Measurements from ENCODE around the gene CNOT6.

Gene CNOT6

DNA sequence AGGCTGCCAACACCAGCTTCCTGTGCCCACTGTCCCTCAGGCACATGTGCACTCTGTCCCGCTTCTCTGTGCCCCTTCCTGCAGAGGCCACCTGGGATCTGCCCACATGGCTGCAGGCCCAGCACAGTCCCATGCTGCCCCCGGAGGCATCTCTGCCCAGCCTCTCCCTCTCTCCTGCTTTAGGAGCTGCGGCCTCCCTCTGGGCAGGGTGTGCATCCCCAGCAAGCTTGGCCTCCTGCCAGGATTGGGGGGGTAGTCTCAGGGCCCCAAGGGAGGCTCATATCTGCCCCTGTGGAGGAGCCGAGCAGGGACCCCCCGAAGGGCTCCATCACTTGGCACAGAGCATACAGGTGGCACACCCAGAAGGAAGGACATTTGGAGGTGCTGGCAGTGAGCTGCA, 130.4 kb downstream of the CNOT6 start:
- no peak for DNase-seq

- no peak for DNase-seq
Measured at GRCh38 chr5:180625125-180625790, 131.1 kb downstream of the CNOT6 start.

DNA sequence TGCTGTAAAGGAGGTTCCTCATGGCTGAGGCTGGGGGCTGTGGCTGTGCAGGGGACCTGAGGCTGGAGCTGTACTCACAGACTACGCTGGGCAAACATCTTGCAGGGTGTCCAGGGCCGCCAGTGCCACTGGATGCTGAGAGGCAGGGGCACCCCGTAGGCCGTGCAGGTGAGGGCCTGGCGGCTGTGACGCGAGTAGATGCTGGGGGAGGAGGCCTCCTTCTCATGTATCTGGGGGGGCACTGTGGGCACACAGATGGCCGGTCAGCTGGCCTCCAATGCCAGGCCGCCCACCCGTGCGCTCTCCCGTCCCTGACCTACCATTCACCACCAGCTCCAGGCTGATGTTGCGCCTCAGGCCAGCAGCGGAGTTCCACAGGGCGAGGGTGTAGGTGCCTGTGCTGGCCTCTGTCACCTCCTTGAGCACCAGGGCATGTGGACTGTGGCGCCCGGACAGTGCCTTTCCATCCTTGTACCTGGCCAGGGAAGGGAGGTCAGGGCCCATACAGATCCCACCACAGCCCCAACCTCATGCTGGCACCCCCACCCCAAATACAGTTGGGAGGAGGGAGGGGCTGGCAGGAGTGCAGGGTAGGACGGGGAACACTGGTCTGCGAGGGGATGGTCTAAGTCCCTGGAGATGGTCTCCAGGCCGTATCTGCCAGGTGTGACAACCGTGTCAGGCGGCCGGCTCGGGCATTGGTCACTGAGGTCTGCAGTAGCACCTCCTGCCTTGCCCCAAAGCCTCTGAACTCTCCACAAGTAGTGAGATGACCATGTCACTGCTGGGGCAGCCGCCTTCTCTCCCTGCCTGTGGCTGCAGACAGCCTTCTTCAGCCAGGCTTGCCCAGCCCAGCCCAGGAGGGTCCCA, 131.8 kb downstream of the CNOT6 start:
- no peak for DNase-seq

GRCh38 chr5:180626661-180627385, 132.6 kb downstream of the CNOT6 start:
- no peak for DNase-seq

DNA sequence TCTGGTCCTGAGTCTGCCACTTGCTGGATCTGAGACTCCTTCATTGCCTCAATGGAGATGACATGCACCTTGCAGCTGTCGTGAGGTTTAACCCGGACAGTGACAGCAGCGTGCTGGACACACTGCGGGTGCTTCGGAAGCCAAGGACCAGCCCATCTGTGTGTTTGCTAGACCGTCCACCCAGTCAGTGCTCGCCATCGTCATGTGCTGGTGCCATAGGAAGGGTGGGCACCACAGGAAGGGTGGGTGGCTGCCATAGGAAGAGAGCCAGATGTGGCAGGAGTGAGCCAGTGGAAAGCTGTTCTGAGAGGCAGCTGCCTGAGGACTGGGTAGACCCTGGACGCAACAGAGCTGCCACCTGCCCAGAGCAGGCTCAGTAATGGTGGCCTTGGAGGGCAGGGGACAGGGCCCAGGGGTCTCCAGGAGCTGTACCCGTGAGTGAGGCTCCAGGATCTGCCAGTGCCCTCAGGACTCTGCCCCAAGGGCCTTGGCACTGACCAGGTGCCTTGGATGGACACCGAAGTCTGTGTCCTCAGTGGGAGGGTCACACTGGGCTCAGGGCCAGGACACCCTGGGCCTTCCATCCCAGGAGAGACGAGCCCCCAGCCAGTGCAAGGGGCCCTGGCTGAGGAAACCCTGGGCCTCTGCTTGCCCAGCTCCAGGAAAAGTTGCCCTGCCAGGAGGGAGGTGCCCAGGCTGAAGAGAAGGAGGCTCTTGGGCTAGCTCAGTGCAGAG, 133.4 kb downstream of the CNOT6 start:
- DNase-seq, result no peak

All from activated CD4-positive, alpha-beta T cell treated with anti-CD3 and anti-CD28 coated beads for 48 hours (primary cell).